ENCODE results near the gene ERVV-1.

ERVV-1 gene

DNA sequence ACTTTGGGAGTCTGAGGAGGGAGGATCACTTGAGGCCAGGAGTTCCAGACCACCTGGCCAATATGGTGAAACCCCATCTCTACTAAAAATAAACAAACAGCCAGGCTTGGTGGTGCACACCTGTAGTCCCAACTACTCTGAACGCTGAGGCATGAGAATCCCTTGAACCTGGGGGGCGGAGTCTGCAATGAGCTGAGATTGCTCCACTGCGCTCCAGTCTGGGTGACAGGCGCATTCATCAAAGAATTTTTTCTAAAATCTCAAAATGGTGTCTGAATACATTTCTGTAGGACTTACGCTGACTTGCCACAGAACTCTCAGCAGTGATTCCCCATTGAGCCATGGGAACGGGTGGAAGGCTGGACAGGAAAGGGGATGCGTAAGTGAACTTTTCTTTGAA, 18.0 kb upstream of the ERVV-1 start:
- Histone ChIP-seq H3K79me2 (ENCODE audit: insufficient read depth, low read length) (no peaks in the 10 kb centered on the region), H3K9ac (ENCODE audit: low read depth, low read length) (no peak overlapping the region), H3K9me3 (ENCODE audit: insufficient read depth, low read length, severe bottlenecking) (no peaks in the 10 kb centered on the region), H3K4me1 (ENCODE audit: insufficient read depth, low read length) (peaks cover 20% of the 10 kb centered on the region), H4K20me1 (ENCODE audit: insufficient read depth, low read length) (no peaks in the 10 kb centered on the region), H3K4me2 (ENCODE audit: insufficient read depth, low read length) (no peak overlapping the region), H3K36me3 (ENCODE audit: insufficient read depth, low read length) (no peaks in the 10 kb centered on the region), H2AFZ (ENCODE audit: low read depth, low read length) (no peak overlapping the region), H3K27ac (ENCODE audit: low read length) (no peak overlapping the region), H3K4me3 (ENCODE audit: low read depth in 1 of 2, low read length in 2 of 2) (no peak overlapping the region), H3K27me3 (ENCODE audit: insufficient read depth, low read length, poor library complexity) (no peaks in the 10 kb centered on the region)
- TF ChIP-seq, protein P1, sequence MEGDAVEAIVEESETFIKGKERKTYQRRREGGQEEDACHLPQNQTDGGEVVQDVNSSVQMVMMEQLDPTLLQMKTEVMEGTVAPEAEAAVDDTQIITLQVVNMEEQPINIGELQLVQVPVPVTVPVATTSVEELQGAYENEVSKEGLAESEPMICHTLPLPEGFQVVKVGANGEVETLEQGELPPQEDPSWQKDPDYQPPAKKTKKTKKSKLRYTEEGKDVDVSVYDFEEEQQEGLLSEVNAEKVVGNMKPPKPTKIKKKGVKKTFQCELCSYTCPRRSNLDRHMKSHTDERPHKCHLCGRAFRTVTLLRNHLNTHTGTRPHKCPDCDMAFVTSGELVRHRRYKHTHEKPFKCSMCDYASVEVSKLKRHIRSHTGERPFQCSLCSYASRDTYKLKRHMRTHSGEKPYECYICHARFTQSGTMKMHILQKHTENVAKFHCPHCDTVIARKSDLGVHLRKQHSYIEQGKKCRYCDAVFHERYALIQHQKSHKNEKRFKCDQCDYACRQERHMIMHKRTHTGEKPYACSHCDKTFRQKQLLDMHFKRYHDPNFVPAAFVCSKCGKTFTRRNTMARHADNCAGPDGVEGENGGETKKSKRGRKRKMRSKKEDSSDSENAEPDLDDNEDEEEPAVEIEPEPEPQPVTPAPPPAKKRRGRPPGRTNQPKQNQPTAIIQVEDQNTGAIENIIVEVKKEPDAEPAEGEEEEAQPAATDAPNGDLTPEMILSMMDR (IDR thresholded peaks at IDR 0.05; ENCODE audit: borderline replicate concordance, extremely low read depth, low read length, poor library complexity, severe bottlenecking): no peak
- TF ChIP-seq EZH2 (IDR thresholded peaks at IDR 0.05; ENCODE audit: borderline replicate concordance, low read depth, low read length, severe bottlenecking): no peak
- ATAC-seq (ENCODE audit: insufficient read depth, low read depth): no peak
- DNase-seq: no peak

DNA sequence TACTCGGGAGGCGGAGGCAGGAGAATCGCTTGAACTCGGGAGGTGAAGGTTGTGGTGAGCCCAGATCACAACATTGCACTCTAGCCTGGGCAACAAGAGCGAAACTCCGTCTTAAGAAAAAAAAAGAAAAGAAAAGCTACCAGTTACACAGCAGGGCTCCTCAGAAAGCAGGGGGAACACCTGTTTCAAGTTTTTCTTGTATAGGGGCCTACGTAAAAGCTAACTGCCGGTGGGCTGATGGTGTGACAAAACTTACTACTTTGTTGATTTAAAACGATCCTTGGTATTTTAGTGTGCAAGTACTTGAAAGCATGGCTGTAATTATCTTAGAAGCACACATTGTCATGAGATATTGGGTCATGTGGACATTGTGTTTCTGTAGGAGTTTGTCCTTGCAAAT, 15.7 kb upstream of the ERVV-1 start:
- no peaks in the 10 kb centered on the region for H4K20me1 ChIP-seq (ENCODE audit: insufficient read depth, low read length)

DNA sequence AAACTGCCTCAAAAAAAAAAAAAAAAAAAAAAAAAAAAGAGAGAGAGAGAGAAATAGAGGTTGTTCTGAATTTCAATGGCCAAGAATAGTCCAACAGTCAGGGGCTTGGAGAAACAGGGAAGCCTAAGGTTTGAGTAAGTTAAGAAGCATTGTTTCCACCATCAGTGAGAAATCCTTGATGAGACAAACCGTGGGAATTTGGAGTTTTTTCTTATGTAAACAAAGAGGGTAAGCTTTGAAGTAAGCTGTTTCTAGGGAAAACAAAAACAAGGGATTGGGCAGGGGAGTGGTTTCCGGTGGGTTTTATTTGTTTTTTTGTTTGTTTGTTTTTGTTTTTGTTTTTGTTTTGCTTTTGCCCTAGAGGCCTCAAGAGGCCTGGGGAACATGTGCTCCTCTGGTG, 11.2 kb upstream of the ERVV-1 start:
- Histone ChIP-seq H3K9ac (ENCODE audit: low read depth, low read length) (no peak overlapping the region), H3K27ac (ENCODE audit: low read length) (no peak overlapping the region), H2AFZ (ENCODE audit: low read depth, low read length) (no peak overlapping the region), H3K79me2 (ENCODE audit: insufficient read depth, low read length) (no peaks in the 10 kb centered on the region), H4K20me1 (ENCODE audit: insufficient read depth, low read length) (no peaks in the 10 kb centered on the region), H3K9me3 (ENCODE audit: insufficient read depth, low read length, severe bottlenecking) (no peaks in the 10 kb centered on the region), H3K4me3 (ENCODE audit: low read depth in 1 of 2, low read length in 2 of 2) (no peak overlapping the region), H3K27me3 (ENCODE audit: insufficient read depth, low read length, poor library complexity) (no peaks in the 10 kb centered on the region), H3K4me2 (ENCODE audit: insufficient read depth, low read length) (no peak overlapping the region), H3K36me3 (ENCODE audit: insufficient read depth, low read length) (no peaks in the 10 kb centered on the region), H3K4me1 (ENCODE audit: insufficient read depth, low read length) (no peaks in the 10 kb centered on the region)
- ATAC-seq (ENCODE audit: insufficient read depth, low read depth) (no peak), DNase-seq (no peak)
- TF ChIP-seq, protein P1 (IDR thresholded peaks at IDR 0.05; ENCODE audit: borderline replicate concordance, extremely low read depth, low read length, poor library complexity, severe bottlenecking): no peak
- no peak for TF ChIP-seq EZH2 (IDR thresholded peaks at IDR 0.05; ENCODE audit: borderline replicate concordance, low read depth, low read length, severe bottlenecking)

More for the DNA sequence above, 15.7 kb upstream of the ERVV-1 start:
- ATAC-seq (ENCODE audit: insufficient read depth, low read depth) (no peak), DNase-seq (no peak)
- no peaks in the 10 kb centered on the region for H3K27me3 ChIP-seq (ENCODE audit: insufficient read depth, low read length, poor library complexity)
- H3K9me3 ChIP-seq (ENCODE audit: insufficient read depth, low read length, severe bottlenecking): no peaks in the 10 kb centered on the region
- peaks cover 15% of the 10 kb centered on the region for H3K4me1 ChIP-seq (ENCODE audit: insufficient read depth, low read length)
- H3K79me2 ChIP-seq (ENCODE audit: insufficient read depth, low read length): no peaks in the 10 kb centered on the region
- no peaks in the 10 kb centered on the region for H3K36me3 ChIP-seq (ENCODE audit: insufficient read depth, low read length)
- no peak overlapping the region for H3K27ac ChIP-seq (ENCODE audit: low read length)
- H2AFZ ChIP-seq (ENCODE audit: low read depth, low read length): no peak overlapping the region
- no peak overlapping the region for H3K4me2 ChIP-seq (ENCODE audit: insufficient read depth, low read length)
- no peak overlapping the region for H3K4me3 ChIP-seq (ENCODE audit: low read depth in 1 of 2, low read length in 2 of 2)
- H3K9ac ChIP-seq (ENCODE audit: low read depth, low read length): no peak overlapping the region
- TF ChIP-seq, protein P1 (IDR thresholded peaks at IDR 0.05; ENCODE audit: borderline replicate concordance, extremely low read depth, low read length, poor library complexity, severe bottlenecking): no peak
- no peak for TF ChIP-seq EZH2 (IDR thresholded peaks at IDR 0.05; ENCODE audit: borderline replicate concordance, low read depth, low read length, severe bottlenecking)

DNA sequence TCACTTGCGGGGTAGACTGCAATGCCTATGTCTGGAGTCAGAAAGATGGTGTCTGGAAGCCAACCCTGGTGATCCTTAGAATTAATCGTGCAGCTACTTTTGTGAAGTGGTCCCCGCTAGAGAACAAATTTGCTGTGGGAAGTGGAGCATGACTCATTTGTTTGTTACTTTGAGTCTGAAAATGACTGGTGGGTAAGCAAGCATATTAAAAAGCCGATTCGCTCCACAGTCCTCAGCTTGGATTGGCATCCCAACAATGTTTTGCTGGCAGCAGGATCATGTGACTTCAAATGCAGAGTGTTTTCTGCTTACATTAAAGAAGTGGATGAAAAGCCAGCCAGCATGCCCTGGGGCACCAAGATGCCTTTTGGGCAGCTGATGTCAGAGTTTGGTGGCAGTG, 9.5 kb upstream of the ERVV-1 start:
- Histone ChIP-seq H3K27ac (ENCODE audit: low read length) (no peak overlapping the region), H3K9me3 (ENCODE audit: insufficient read depth, low read length, severe bottlenecking) (no peaks in the 10 kb centered on the region), H2AFZ (ENCODE audit: low read depth, low read length) (no peak overlapping the region), H3K79me2 (ENCODE audit: insufficient read depth, low read length) (no peaks in the 10 kb centered on the region), H3K9ac (ENCODE audit: low read depth, low read length) (no peak overlapping the region), H3K36me3 (ENCODE audit: insufficient read depth, low read length) (no peaks in the 10 kb centered on the region), H3K4me3 (ENCODE audit: low read depth in 1 of 2, low read length in 2 of 2) (no peak overlapping the region), H4K20me1 (ENCODE audit: insufficient read depth, low read length) (no peaks in the 10 kb centered on the region), H3K4me2 (ENCODE audit: insufficient read depth, low read length) (no peak overlapping the region), H3K27me3 (ENCODE audit: insufficient read depth, low read length, poor library complexity) (no peaks in the 10 kb centered on the region), H3K4me1 (ENCODE audit: insufficient read depth, low read length) (no peaks in the 10 kb centered on the region)
- no peak for DNase-seq
- TF ChIP-seq EZH2 (IDR thresholded peaks at IDR 0.05; ENCODE audit: borderline replicate concordance, low read depth, low read length, severe bottlenecking): no peak
- TF ChIP-seq, protein P1 (IDR thresholded peaks at IDR 0.05; ENCODE audit: borderline replicate concordance, extremely low read depth, low read length, poor library complexity, severe bottlenecking): no peak
- ATAC-seq (ENCODE audit: insufficient read depth, low read depth): no peak

Measured in DND-41 (cell line).